Caco-2 (cell line): ENCODE results near the gene DEPDC5. TPM values are rescaled to one million over a fixed set of nuclear protein-coding genes. Genes with fewer than 3 reads are reported as not detected.
"Not testable (repeated sequence)": the region's sequence is repeated elsewhere in the genome, so short reads cannot be mapped to it uniquely, and the experiment has no call there.

Source experiments
- BruUV-seq: library from RNA; stranded (reverse); fragments of 400-500 nt; replicated peaks from 2 replicates; lab custom pipeline; 2021; lab: Mats Ljungman, UMichigan
- CTCF ChIA-PET: fragments of 300-600 bp; sonication (Branson Sonifier 250); formaldehyde crosslinking; loops from one replicate; lab custom pipeline; 2022; ENCODE audit warnings: antibody characterized with exemption; lab: Charles Lee
- POLR2A ChIA-PET: fragments of 300-600 bp; sonication (Branson Sonifier 250); formaldehyde crosslinking; loops from one replicate; lab custom pipeline; 2022; ENCODE audit warnings: antibody characterized with exemption; lab: Charles Lee
- DNase-seq, 2 experiments: peaks; one replicate each; pipeline versions ENCODE4 v3.0.0 to v3.0.0-alpha.2; 2020 to 2022
- H3K27me3 ChIP-seq: replicated peaks from 2 replicates; pipeline ENCODE4 v1.6.0; 2011; ENCODE audit warnings: low read length; ENCODE audit not compliant: control insufficient read depth, insufficient read depth
- H3K36me3 ChIP-seq: 2 replicates; pipeline ENCODE4 v1.5.1; 2011; ENCODE audit warnings: low read length; ENCODE audit not compliant: control insufficient read depth, insufficient read depth
- H3K4me1 ChIP-seq: fragments of 250-450 bp; sonication (Bioruptor Pico); 2 replicates; pipeline ENCODE4 v1.5.1; 2020; ENCODE audit warnings: mild to moderate bottlenecking
- H3K4me3 ChIP-seq: 2 replicates; pipeline ENCODE4 v1.5.1; 2011; ENCODE audit warnings: low read depth, mild to moderate bottlenecking, control low read depth, low read length
- H3K9me3 ChIP-seq: fragments of 250-450 bp; sonication (Bioruptor Pico); 2 replicates; pipeline ENCODE4 v1.5.1; 2020; ENCODE audit warnings: mild to moderate bottlenecking, moderate library complexity
- H3K27ac Mint-ChIP-seq: one replicate; pipeline ENCODE4 v1.8.0; 2022; ENCODE audit warnings: mixed read lengths; ENCODE audit not compliant: unreplicated experiment
- H3K27me3 Mint-ChIP-seq: one replicate; pipeline ENCODE4 v1.8.0; 2022; ENCODE audit warnings: mixed read lengths; ENCODE audit not compliant: insufficient read depth, unreplicated experiment
- H3K36me3 Mint-ChIP-seq: one replicate; pipeline ENCODE4 v1.8.0; 2022; ENCODE audit warnings: mild to moderate bottlenecking, mixed read lengths; ENCODE audit not compliant: insufficient read depth, unreplicated experiment
- H3K4me1 Mint-ChIP-seq: one replicate; pipeline ENCODE4 v1.8.0; 2022; ENCODE audit warnings: low read depth, mixed read lengths; ENCODE audit not compliant: unreplicated experiment
- H3K4me3 Mint-ChIP-seq: one replicate; pipeline ENCODE4 v1.8.0; 2022; ENCODE audit warnings: mild to moderate bottlenecking, moderate library complexity, mixed read lengths; ENCODE audit not compliant: unreplicated experiment
- H3K9me3 Mint-ChIP-seq: one replicate; pipeline ENCODE4 v1.8.0; 2022; ENCODE audit warnings: mixed read lengths; ENCODE audit not compliant: unreplicated experiment
- CTCF ChIP-seq, 2 experiments: fragments of 200-600 bp in 1 of 2; IDR thresholded peaks; 1 replicate in 1 of 2; 2 replicates in 1 of 2; pipeline versions ENCODE4 v1.5.1 to v1.8.0; 2011 to 2022; ENCODE audit warnings: antibody characterized with exemption in 1 of 2, control low read depth in 1 of 2, inconsistent platforms in 1 of 2, low read depth in 1 of 2, low read length in 1 of 2, mild to moderate bottlenecking in 1 of 2, moderate library complexity in 1 of 2; ENCODE audit not compliant: insufficient read depth in 1 of 2, severe bottlenecking in 1 of 2, unreplicated experiment in 1 of 2
- intact Hi-C: fragments of 100-400 bp; cut with micrococcal nuclease; formaldehyde crosslinking; loops from one replicate; pipeline ENCODE4 v1.10.0; 2022; ENCODE audit not compliant: unreplicated experiment
- total RNA-seq: library from RNA; stranded (reverse); gene quantifications from 2 replicates; pipeline ENCODE4 v1.2.3, GENCODE V29; 2022

DEPDC5 gene
- total RNA-seq, 1 experiment from 2014 or later = 19.4 TPM

GRCh38 chr22:31800065-31800464 lies 46.2 kb downstream of the DEPDC5 start:
- no TSS peak for BruUV-seq
- H3K4me3 Mint-ChIP-seq = no peak overlapping the region
- intact Hi-C loops = no loop called here
- H3K9me3 Mint-ChIP-seq = no peaks in the 10 kb centered on the region
- H3K27me3 ChIP-seq = no peaks in the 10 kb centered on the region
- H3K36me3 Mint-ChIP-seq = peaks cover 43% of the 10 kb centered on the region
- CTCF ChIA-PET = interaction anchor here (0.6 kb wide), 1 partner anchor 170 kb away, joined by 4 read pairs; no protein-coding TSS in a partner anchor
- H3K27ac Mint-ChIP-seq = peak overlapping the region; percentile 50
- H3K27me3 Mint-ChIP-seq = no peaks in the 10 kb centered on the region
- no peaks in the 10 kb centered on the region for H3K4me1 Mint-ChIP-seq
- POLR2A ChIA-PET = no interaction called here
- no peaks in the 10 kb centered on the region for H3K9me3 ChIP-seq
- DNase-seq = peak; percentile 29 to 39
- peaks cover 11% of the 10 kb centered on the region for H3K4me1 ChIP-seq
- no peak overlapping the region for H3K4me3 ChIP-seq
- peaks cover 1% of the 10 kb centered on the region; the same call in 1 of the 2 replicates for H3K36me3 ChIP-seq
- TF ChIP-seq CTCF (IDR thresholded peaks at IDR 0.05; ENCODE audit: insufficient read depth in 1 of 2, low read depth in 1 of 2, low read length in 1 of 2, severe bottlenecking in 1 of 2, unreplicated experiment in 1 of 2) = no peak

GRCh38 chr22:31800861-31801260 lies 47.0 kb downstream of the DEPDC5 start:
- CTCF ChIA-PET = interaction anchor here (0.6 kb wide), 1 partner anchor 8 kb away, joined by 5 read pairs; no protein-coding TSS in a partner anchor

DNA sequence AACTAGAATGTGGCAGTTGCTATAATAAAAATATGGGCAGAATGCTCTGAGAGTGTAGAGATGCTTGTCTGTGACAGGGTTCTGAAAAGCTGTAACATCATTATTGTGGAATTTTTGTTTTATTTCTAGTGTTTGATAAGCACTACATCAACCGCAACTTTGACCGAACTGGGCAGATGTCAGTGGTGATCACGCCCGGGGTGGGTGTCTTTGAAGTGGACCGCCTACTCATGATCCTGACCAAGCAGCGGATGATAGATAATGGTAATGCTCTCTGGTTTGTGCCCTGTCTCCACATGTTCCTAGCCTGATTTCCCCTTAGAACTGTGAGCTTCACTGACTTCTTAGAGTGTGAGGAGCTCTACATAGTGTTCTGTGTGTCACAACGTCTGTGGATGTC lies 48.8 kb downstream of the DEPDC5 start:
- Mint-ChIP-seq H3K27ac (no peak overlapping the region), H3K36me3 (peaks cover 42% of the 10 kb centered on the region), H3K27me3 (no peaks in the 10 kb centered on the region), H3K4me1 (no peaks in the 10 kb centered on the region), H3K4me3 (no peak overlapping the region), H3K9me3 (no peaks in the 10 kb centered on the region)
- Histone ChIP-seq H3K4me1 (peaks cover 11% of the 10 kb centered on the region), H3K27me3 (no peaks in the 10 kb centered on the region), H3K4me3 (no peak overlapping the region), H3K9me3 (no peaks in the 10 kb centered on the region), H3K36me3 (peaks cover 1% of the 10 kb centered on the region; the same call in 1 of the 2 replicates)
- ChIA-PET POLR2A (no interaction called here), CTCF (no interaction called here)
- DNase-seq = no peak
- BruUV-seq = no TSS peak
- intact Hi-C loops = no loop called here
- no peak for TF ChIP-seq CTCF (IDR thresholded peaks at IDR 0.05; ENCODE audit: insufficient read depth in 1 of 2, low read depth in 1 of 2, low read length in 1 of 2, severe bottlenecking in 1 of 2, unreplicated experiment in 1 of 2)

More at GRCh38 chr22:31800861-31801260, 47.0 kb downstream of the DEPDC5 start:
- H3K9me3 ChIP-seq, POLR2A ChIA-PET, H3K27me3 Mint-ChIP-seq, H3K4me1 Mint-ChIP-seq, intact Hi-C loops, H3K4me3 ChIP-seq, H3K4me3 Mint-ChIP-seq, H3K9me3 Mint-ChIP-seq, H3K27ac Mint-ChIP-seq, DNase-seq, H3K36me3 ChIP-seq, BruUV-seq, H3K27me3 ChIP-seq: not testable (repeated sequence)
- H3K4me1 ChIP-seq = peaks cover 11% of the 10 kb centered on the region
- peaks cover 43% of the 10 kb centered on the region for H3K36me3 Mint-ChIP-seq
